ENCODE data around the gene ERFE.
A peak's percentile ranks its signal among the peaks of the same experiment; 100 is the strongest.
"Not testable (repeated sequence)": the region's sequence is repeated elsewhere in the genome, so short reads cannot be mapped to it uniquely, and the experiment has no call there.

Gene ERFE
- total RNA-seq, result 0 to 0.09 (median 0) reads per million in 3 donors

- peaks cover 17% of the 10 kb centered on the region for H3K27me3 ChIP-seq (replicated peaks; ENCODE audit: control insufficient read depth, insufficient read depth, low read length, poor library complexity, severe bottlenecking)
- no peaks in the 10 kb centered on the region for H3K9me3 ChIP-seq (ENCODE audit: control insufficient read depth, low read length)
- peaks cover 5% of the 10 kb centered on the region for H3K4me1 ChIP-seq (ENCODE audit: control insufficient read depth, insufficient read depth, low read length, poor library complexity, severe bottlenecking)
- H3K4me3 ChIP-seq (ENCODE audit: insufficient read depth, low read depth, low read length, poor library complexity, severe bottlenecking), result peak within 1 kb of the TSS; percentile 29
- DNase-seq, result peak in 1 of 3 donors; percentile 6
- no peak within 1 kb of the TSS for H3K27ac ChIP-seq (ENCODE audit: insufficient read depth, low read length, poor library complexity, severe bottlenecking)
- H3K36me3 ChIP-seq (ENCODE audit: control insufficient read depth, insufficient read depth, low read length), result no peaks in the 10 kb centered on the region
Measured at GRCh38 chr2:238158509-238159070, at the start of gene ERFE. Gene ERFE (plus strand): TSS chr2:238158970. CDS start chr2:238159008, 38 bp downstream.

GRCh38 chr2:238113611-238114010, 45.2 kb upstream of the ERFE start:
- DNase-seq, result no peak

GRCh38 chr2:238114331-238114841, 44.4 kb upstream of the ERFE start:
- Histone ChIP-seq H3K36me3 (ENCODE audit: control insufficient read depth, insufficient read depth, low read length) (no peaks in the 10 kb centered on the region), H3K27ac (ENCODE audit: insufficient read depth, low read length, poor library complexity, severe bottlenecking) (no peak overlapping the region), H3K4me1 (ENCODE audit: control insufficient read depth, insufficient read depth, low read length, poor library complexity, severe bottlenecking) (no peaks in the 10 kb centered on the region), H3K9me3 (ENCODE audit: control insufficient read depth, low read length) (no peaks in the 10 kb centered on the region), H3K27me3 (replicated peaks; ENCODE audit: control insufficient read depth, insufficient read depth, low read length, poor library complexity, severe bottlenecking) (no peaks in the 10 kb centered on the region), H3K4me3 (ENCODE audit: insufficient read depth, low read depth, low read length, poor library complexity, severe bottlenecking) (no peak overlapping the region)
- no peak for DNase-seq

More at GRCh38 chr2:238113611-238114010, 45.2 kb upstream of the ERFE start:
- no peaks in the 10 kb centered on the region for H3K9me3 ChIP-seq (ENCODE audit: control insufficient read depth, low read length)
- H3K4me1 ChIP-seq (ENCODE audit: control insufficient read depth, insufficient read depth, low read length, poor library complexity, severe bottlenecking), result no peaks in the 10 kb centered on the region
- no peaks in the 10 kb centered on the region for H3K36me3 ChIP-seq (ENCODE audit: control insufficient read depth, insufficient read depth, low read length)
- no peaks in the 10 kb centered on the region for H3K27me3 ChIP-seq (replicated peaks; ENCODE audit: control insufficient read depth, insufficient read depth, low read length, poor library complexity, severe bottlenecking)
- no peak overlapping the region for H3K4me3 ChIP-seq (ENCODE audit: insufficient read depth, low read depth, low read length, poor library complexity, severe bottlenecking)
- H3K27ac ChIP-seq (ENCODE audit: insufficient read depth, low read length, poor library complexity, severe bottlenecking), result no peak overlapping the region

- no peaks in the 10 kb centered on the region for H3K4me1 ChIP-seq (ENCODE audit: control insufficient read depth, insufficient read depth, low read length, poor library complexity, severe bottlenecking)
- H3K27me3 ChIP-seq (replicated peaks; ENCODE audit: control insufficient read depth, insufficient read depth, low read length, poor library complexity, severe bottlenecking), result no peaks in the 10 kb centered on the region
- H3K9me3 ChIP-seq (ENCODE audit: control insufficient read depth, low read length), result no peaks in the 10 kb centered on the region
- H3K36me3 ChIP-seq (ENCODE audit: control insufficient read depth, insufficient read depth, low read length), result no peaks in the 10 kb centered on the region
- no peak overlapping the region for H3K4me3 ChIP-seq (ENCODE audit: insufficient read depth, low read depth, low read length, poor library complexity, severe bottlenecking)
- DNase-seq, result no peak
- no peak overlapping the region for H3K27ac ChIP-seq (ENCODE audit: insufficient read depth, low read length, poor library complexity, severe bottlenecking)
Measured at GRCh38 chr2:238114851-238115660, 43.7 kb upstream of the ERFE start.

GRCh38 chr2:238115709-238116108, 43.1 kb upstream of the ERFE start:
- H3K36me3 ChIP-seq (ENCODE audit: control insufficient read depth, insufficient read depth, low read length); H3K4me1 ChIP-seq (ENCODE audit: control insufficient read depth, insufficient read depth, low read length, poor library complexity, severe bottlenecking); DNase-seq; H3K27ac ChIP-seq (ENCODE audit: insufficient read depth, low read length, poor library complexity, severe bottlenecking); H3K9me3 ChIP-seq (ENCODE audit: control insufficient read depth, low read length); H3K27me3 ChIP-seq (replicated peaks; ENCODE audit: control insufficient read depth, insufficient read depth, low read length, poor library complexity, severe bottlenecking); H3K4me3 ChIP-seq (ENCODE audit: insufficient read depth, low read depth, low read length, poor library complexity, severe bottlenecking): not testable (repeated sequence)

- Histone ChIP-seq H3K36me3 (ENCODE audit: control insufficient read depth, insufficient read depth, low read length) (no peaks in the 10 kb centered on the region), H3K27me3 (replicated peaks; ENCODE audit: control insufficient read depth, insufficient read depth, low read length, poor library complexity, severe bottlenecking) (no peaks in the 10 kb centered on the region), H3K4me3 (ENCODE audit: insufficient read depth, low read depth, low read length, poor library complexity, severe bottlenecking) (no peak overlapping the region), H3K27ac (ENCODE audit: insufficient read depth, low read length, poor library complexity, severe bottlenecking) (no peak overlapping the region), H3K9me3 (ENCODE audit: control insufficient read depth, low read length) (no peaks in the 10 kb centered on the region), H3K4me1 (ENCODE audit: control insufficient read depth, insufficient read depth, low read length, poor library complexity, severe bottlenecking) (no peaks in the 10 kb centered on the region)
- no peak for DNase-seq
Measured at GRCh38 chr2:238116298-238117198, 42.2 kb upstream of the ERFE start.

- Histone ChIP-seq H3K4me3 (ENCODE audit: insufficient read depth, low read depth, low read length, poor library complexity, severe bottlenecking) (no peak overlapping the region), H3K36me3 (ENCODE audit: control insufficient read depth, insufficient read depth, low read length) (no peaks in the 10 kb centered on the region), H3K9me3 (ENCODE audit: control insufficient read depth, low read length) (no peaks in the 10 kb centered on the region), H3K27ac (ENCODE audit: insufficient read depth, low read length, poor library complexity, severe bottlenecking) (no peak overlapping the region), H3K4me1 (ENCODE audit: control insufficient read depth, insufficient read depth, low read length, poor library complexity, severe bottlenecking) (no peaks in the 10 kb centered on the region), H3K27me3 (replicated peaks; ENCODE audit: control insufficient read depth, insufficient read depth, low read length, poor library complexity, severe bottlenecking) (no peaks in the 10 kb centered on the region)
- no peak for DNase-seq
Measured at GRCh38 chr2:238117199-238118154, 41.3 kb upstream of the ERFE start.

- Histone ChIP-seq H3K36me3 (ENCODE audit: control insufficient read depth, insufficient read depth, low read length) (no peaks in the 10 kb centered on the region), H3K27me3 (replicated peaks; ENCODE audit: control insufficient read depth, insufficient read depth, low read length, poor library complexity, severe bottlenecking) (no peaks in the 10 kb centered on the region), H3K4me1 (ENCODE audit: control insufficient read depth, insufficient read depth, low read length, poor library complexity, severe bottlenecking) (no peaks in the 10 kb centered on the region), H3K4me3 (ENCODE audit: insufficient read depth, low read depth, low read length, poor library complexity, severe bottlenecking) (no peak overlapping the region), H3K9me3 (ENCODE audit: control insufficient read depth, low read length) (no peaks in the 10 kb centered on the region), H3K27ac (ENCODE audit: insufficient read depth, low read length, poor library complexity, severe bottlenecking) (no peak overlapping the region)
- DNase-seq, result no peak
Measured at GRCh38 chr2:238119756-238120462, 38.9 kb upstream of the ERFE start.
